Erythroblast (primary cell): ENCODE data around the gene CATSPERD.
"Not testable (repeated sequence)": the region's sequence is repeated elsewhere in the genome, so short reads cannot be mapped to it uniquely, and the experiment has no call there.

Experiments
- DNase-seq, 2 experiments: peaks; one replicate each; lab custom pipeline; 2025; lab: John Stamatoyannopoulos, UW
- GATA1 ChIP-seq: IDR thresholded peaks from 2 replicates; pipeline ENCODE4 v1.6.1; 2011; ENCODE audit warnings: low read depth, mild to moderate bottlenecking, control low read depth, low read length, moderate library complexity
- POLR2A ChIP-seq: IDR thresholded peaks from 2 replicates; pipeline ENCODE4 v1.6.1; 2011; ENCODE audit warnings: mild to moderate bottlenecking, low read length

Gene CATSPERD

DNA sequence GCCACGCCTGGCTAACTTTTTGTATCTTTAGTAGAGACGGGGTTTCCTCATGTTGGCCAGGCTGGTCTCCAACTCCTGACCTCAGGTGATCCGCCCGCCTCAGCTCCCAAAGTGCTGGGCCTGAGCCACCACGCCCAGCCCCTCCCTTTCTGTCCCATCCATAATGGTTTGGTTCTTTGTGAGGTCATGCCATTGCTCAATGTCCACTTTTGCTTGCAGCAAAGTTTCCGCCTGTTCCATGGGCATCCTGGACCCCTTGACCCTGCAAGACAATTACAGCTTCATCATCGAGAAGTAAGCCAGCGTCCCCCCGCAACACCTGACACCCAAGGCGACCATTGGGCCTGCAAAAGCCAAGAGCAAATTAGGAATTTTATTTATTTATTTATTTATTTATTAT lies 47.5 kb downstream of the CATSPERD start:
- DNase-seq: no peak
- TF ChIP-seq GATA1 (no peak), POLR2A (no peak)

GRCh38 chr19:5772416-5772815 lies 52.0 kb downstream of the CATSPERD start:
- no peak for TF ChIP-seq GATA1
- no peak for TF ChIP-seq POLR2A
- DNase-seq: no peak

GRCh38 chr19:5773276-5773675 lies 52.8 kb downstream of the CATSPERD start:
- DNase-seq: no peak
- TF ChIP-seq POLR2A (no peak), GATA1 (no peak)

DNA sequence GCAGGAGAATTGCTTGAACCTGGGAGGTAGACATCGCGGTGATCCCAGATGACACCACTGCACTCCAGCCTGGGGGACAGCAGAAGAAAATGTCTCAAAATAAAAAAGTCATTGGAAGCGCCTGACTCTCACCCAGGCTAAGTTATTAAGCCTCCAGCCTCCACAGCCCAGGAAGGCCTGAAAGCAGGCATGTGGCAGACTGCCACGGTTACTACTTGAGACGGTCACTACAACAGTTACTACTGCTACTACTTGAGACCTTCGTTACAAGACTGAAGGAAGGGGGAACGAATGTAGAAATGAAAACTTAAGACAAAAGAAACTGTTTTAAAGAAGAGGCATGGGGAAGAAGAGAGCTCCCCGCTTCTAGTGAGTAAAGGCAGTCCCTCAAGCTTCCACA lies 54.5 kb downstream of the CATSPERD start:
- DNase-seq: no peak
- TF ChIP-seq GATA1: no peak
- TF ChIP-seq POLR2A: no peak

GRCh38 chr19:5775668-5776309 lies 55.4 kb downstream of the CATSPERD start:
- no peak for DNase-seq
- TF ChIP-seq GATA1 (no peak), POLR2A (no peak)

DNA sequence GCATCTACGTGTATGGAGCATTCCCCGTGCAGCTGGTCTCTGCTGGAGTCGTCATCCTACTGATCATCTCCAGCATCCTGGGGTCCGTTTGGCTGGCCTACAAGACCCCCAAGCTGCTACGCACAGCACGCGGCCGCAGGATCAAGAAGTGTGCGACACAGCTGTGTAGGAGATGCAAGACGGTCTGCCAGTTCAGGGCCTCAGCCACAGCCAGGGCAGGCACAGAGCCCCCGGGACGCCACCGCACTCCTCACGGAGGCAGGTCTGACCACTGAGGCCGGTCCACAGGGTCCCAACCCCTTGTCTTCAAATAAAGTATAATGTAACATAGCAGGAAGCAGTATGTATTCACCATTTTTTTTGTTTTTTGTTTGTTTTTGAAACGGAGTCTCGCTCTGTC lies 58.0 kb downstream of the CATSPERD start:
- DNase-seq: no peak
- no peak for TF ChIP-seq POLR2A
- no peak for TF ChIP-seq GATA1

DNA sequence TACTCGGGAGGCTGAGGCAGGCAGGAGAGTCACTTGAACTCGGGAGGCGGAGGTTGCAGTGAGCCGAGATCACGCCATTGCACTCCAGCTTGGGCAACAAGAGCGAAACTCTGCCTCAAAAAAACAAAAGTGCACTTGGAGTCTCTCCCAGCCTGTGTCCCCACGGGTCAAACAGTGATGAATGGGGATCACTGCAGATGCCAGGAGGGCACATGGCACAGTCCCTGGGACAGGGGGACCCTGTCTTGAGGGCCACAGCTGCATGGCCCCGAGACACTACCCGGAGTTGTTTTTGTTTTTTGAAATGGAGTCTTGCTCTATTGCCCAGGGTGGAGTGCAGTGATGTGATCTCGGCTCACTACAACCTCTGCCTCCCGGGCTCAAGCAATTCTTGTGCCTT lies 60.5 kb downstream of the CATSPERD start:
- not testable (repeated sequence) for DNase-seq

GRCh38 chr19:5782322-5782721 lies 61.9 kb downstream of the CATSPERD start:
- no peak for TF ChIP-seq POLR2A
- no peak for TF ChIP-seq GATA1
- DNase-seq: no peak

DNA sequence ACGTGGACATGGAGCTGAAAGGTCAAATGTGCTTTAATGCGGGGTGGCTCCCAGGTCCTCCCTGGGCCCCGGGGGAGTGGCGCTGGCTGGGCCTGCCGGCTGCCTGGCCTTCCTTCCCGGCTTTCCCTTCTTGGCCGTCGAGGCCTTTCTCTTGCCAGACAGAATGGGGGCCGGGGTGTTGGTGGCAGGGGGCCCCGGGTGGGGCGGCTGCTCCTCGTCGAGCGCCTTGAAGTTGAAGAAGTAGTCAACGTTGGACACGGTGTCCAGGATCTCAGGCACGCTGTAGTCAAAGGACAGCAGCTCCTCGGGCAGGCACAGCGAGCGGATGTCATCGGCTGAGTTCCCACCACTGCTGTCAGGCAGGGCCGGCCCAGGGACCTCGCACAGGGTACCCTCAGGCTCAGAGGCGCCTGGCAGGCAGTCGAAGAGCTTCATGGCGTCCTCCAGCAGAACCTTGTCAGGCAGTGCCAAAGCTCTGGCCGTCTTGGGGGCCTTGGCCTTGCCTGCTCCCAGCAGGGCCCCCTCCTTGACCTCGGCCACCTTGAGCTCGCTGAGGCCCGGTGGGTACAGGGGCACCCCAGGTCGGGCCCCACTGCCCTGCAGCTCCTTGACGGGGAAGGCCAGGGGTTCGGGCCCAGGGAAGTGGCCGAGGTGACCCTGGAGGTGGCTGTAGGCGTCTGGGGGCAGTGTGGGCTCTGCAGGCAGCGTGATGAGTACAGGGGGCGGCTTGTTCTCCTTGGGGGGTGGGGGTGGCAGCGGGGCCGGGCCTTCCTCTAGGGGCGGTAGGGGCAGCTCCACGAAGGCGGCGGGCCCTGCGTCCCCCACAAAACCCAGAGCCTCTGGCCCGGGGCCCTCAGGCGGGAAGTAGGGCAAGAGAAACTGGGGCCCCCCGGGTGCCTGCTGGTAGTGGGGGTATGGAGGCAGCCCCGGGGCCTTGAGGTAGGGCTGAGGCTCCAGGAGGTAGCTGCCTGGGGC lies 62.8 kb downstream of the CATSPERD start:
- DNase-seq: no peak
- TF ChIP-seq POLR2A: no peak
- TF ChIP-seq GATA1: no peak

DNA sequence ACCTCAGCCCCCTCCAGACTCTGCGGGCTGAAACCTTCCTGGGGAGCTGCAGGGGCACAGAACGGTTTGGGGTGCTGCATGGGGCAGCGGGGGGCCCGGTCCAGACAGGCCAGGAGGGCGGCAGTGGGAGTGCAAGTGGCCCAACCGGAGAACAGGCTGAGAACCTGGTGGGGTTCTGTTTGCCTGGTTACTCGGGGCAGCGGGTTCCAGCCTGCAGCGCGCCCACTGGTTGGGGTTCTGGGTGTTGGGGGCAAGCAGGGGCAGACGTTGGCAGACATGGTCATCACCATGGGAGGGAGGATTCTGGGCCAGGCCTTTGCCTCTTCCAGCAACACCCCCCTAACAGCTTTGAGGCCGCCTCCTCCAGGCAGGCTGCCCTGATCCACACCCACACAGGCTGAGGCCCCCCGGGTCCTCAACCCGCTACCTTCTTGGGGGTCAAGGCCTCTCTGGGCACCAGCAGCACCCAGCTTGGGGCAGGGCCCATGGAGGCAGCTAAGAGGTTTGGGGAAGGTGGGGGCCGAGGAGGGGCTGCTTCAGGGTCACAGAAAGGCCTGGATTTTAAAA lies 64.2 kb downstream of the CATSPERD start, which contains the start of gene PRR22:
Gene PRR22, minus strand, starts transcription at position 166 of the 567 bp plus-strand sequence. Its CDS starts 86 bp downstream, at position 80.
- no peak for DNase-seq
- TF ChIP-seq GATA1 (no peak), POLR2A (no peak)

DNA sequence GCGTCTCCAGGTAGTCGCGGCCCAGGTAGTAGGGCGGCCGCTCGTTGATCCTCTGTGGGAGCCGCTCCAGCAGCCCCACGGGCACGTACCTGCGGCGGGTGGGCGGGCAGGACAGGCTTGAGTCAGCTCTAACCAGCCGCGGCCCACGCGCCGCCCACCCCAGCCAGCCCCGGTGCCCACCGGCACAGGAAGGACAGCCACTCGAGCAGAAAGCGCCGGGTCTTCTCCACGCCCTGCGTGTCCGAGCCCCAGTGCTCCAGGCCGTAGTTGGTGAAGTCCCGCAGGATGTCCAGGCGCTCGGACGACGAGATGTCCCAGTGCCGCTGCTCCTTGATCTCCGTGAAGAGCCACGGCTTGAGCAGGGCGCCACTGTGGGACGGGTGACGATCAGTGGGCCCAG lies 65.0 kb downstream of the CATSPERD start:
- TF ChIP-seq GATA1 (no peak), POLR2A (no peak)

DNA sequence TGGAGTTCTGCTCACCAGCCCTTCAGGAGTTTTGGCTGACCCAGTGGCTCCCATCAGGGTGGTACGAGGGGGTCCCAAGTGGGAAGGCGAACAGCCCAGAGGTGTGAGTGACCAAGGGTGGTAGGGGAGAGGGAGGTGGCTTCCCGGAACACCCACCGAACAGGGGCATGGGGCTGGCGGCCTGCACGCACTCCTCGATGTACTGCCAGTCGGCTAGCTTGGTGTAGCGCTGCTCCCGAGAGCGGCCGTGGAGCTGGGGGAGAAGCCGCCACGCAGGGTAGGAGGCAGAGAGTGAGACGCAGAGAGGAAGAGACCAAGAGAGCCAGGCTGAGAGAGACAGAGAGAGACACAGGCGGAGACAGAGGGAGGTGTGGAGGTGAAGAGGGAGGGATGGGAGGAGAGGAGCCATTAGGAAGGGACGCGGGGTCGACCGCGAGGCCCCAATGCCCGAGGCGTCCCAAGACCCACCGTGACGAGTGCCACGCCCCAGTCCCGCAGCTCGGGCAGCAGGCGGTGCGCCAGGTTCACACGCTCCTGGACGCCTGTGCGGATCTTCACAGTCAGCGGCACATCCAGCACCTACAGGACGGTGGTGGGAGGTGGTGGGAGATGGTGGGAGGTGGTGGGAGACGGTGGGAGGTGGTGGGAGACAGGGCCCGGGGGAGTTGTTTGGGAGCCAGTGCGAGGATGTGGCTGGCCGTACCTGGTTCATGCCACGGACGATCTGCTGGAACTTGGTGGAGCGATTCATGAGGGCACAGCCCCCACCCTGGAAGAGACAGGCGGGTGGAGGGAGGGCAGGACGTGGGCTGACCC lies 66.4 kb downstream of the CATSPERD start:
- no peak for TF ChIP-seq GATA1
- no peak for TF ChIP-seq POLR2A
- no peak for DNase-seq

More for the DNA sequence above, 65.0 kb downstream of the CATSPERD start:
- DNase-seq: no peak

GRCh38 chr19:5787409-5788182 lies 67.2 kb downstream of the CATSPERD start:
- DNase-seq: no peak
- no peak for TF ChIP-seq GATA1
- TF ChIP-seq POLR2A: no peak
